Hepatocyte (in vitro differentiated cells): Measurements from ENCODE around the gene ELMO3. TPM values are rescaled to one million over a fixed set of nuclear protein-coding genes. Genes with fewer than 3 reads are reported as not detected.

ENCODE experiments used
- DNase-seq: peaks from one replicate; pipeline ENCODE4 v3.0.0-alpha.2; 2016; ENCODE audit warnings: low spot score
- H2AFZ ChIP-seq: fragments of 200-600 bp; sonication (generic); 2 replicates; pipeline ENCODE4 v1.6.0; 2016; ENCODE audit warnings: antibody characterized with exemption, mild to moderate bottlenecking
- H3K27ac ChIP-seq: fragments of 200-600 bp; sonication (generic); 2 replicates; pipeline ENCODE4 v1.5.1; 2016; ENCODE audit warnings: mild to moderate bottlenecking
- H3K27me3 ChIP-seq: fragments of 200-600 bp; sonication (generic); 2 replicates; pipeline ENCODE4 v1.6.1; 2016
- H3K36me3 ChIP-seq: fragments of 200-600 bp; sonication (generic); replicated peaks from 2 replicates; pipeline ENCODE4 v1.5.1; 2016; ENCODE audit warnings: low read depth; ENCODE audit not compliant: insufficient read depth
- H3K4me1 ChIP-seq: fragments of 200-600 bp; sonication (generic); 2 replicates; pipeline ENCODE4 v1.5.1; 2016; ENCODE audit warnings: mild to moderate bottlenecking, moderate library complexity; ENCODE audit not compliant: insufficient read depth
- H3K4me2 ChIP-seq: fragments of 200-600 bp; sonication (generic); 2 replicates; pipeline ENCODE4 v1.6.0; 2016
- H3K4me3 ChIP-seq: fragments of 200-600 bp; sonication (generic); 2 replicates; pipeline ENCODE4 v1.5.1; 2016; ENCODE audit warnings: mild to moderate bottlenecking
- H3K79me2 ChIP-seq: fragments of 200-600 bp; sonication (generic); 2 replicates; pipeline ENCODE4 v1.6.0; 2017; ENCODE audit warnings: mild to moderate bottlenecking
- H3K9me2 ChIP-seq: fragments of 200-600 bp; sonication (generic); replicated peaks from 2 replicates; pipeline ENCODE4 v1.6.0; 2017; ENCODE audit warnings: mild to moderate bottlenecking; ENCODE audit not compliant: insufficient read depth
- H3K9me3 ChIP-seq: fragments of 200-600 bp; sonication (generic); 2 replicates; pipeline ENCODE4 v1.5.1; 2016; ENCODE audit warnings: low read depth, mild to moderate bottlenecking
- H4K20me1 ChIP-seq: fragments of 200-600 bp; sonication (generic); 2 replicates; pipeline ENCODE4 v1.6.0; 2016; ENCODE audit warnings: mild to moderate bottlenecking; ENCODE audit not compliant: insufficient read depth, poor library complexity, severe bottlenecking
- CTCF ChIP-seq: fragments of 200-600 bp; sonication (generic); IDR thresholded peaks from 2 replicates; pipeline ENCODE4 v1.5.1; 2016; ENCODE audit warnings: antibody characterized with exemption, mild to moderate bottlenecking; ENCODE audit not compliant: poor library complexity
- EZH2 ChIP-seq: fragments of 200-600 bp; sonication (generic); IDR thresholded peaks from 2 replicates; pipeline ENCODE4 v1.6.1; 2016; ENCODE audit warnings: antibody characterized with exemption, mild to moderate bottlenecking, borderline replicate concordance
- EZH2phosphoT487 ChIP-seq: fragments of 200-600 bp; sonication (generic); IDR thresholded peaks from one replicate; pipeline ENCODE4 v1.6.1; 2018; ENCODE audit warnings: antibody characterized with exemption, mild to moderate bottlenecking, low read depth, moderate library complexity; ENCODE audit not compliant: unreplicated experiment, severe bottlenecking
- WGBS: methylation state at CpG from one replicate; pipeline ENCODE4 v1.1.6; 2016; ENCODE audit warnings: low lambda C conversion rate; ENCODE audit errors: missing lambda C conversion rate; 5-methylcytosine and 5-hydroxymethylcytosine counted together
- polyA plus RNA-seq: library from polyadenylated mRNA; unstranded; fragments of >200 nt; fragmentation: Nextera tagmentation; extraction: Ambion mirVana; gene quantifications from 2 replicates; pipeline ENCODE4 v1.2.1, GENCODE V29; 2016
- total RNA-seq: library from RNA; depleted of rRNA; stranded (reverse); fragments of >200 nt; gene quantifications from 2 replicates; pipeline ENCODE4 v1.2.3, GENCODE V29; 2014

The ELMO3 gene
- total and polyA plus RNA-seq, 2 experiments from 2014 or later: 14.5 to 18.5 TPM

GRCh38 chr16:67186550-67186950 lies 12.4 kb upstream of the ELMO3 start:
- TF ChIP-seq EZH2 (no peak), CTCF (no peak), EZH2phosphoT487 (no peak)
- Histone ChIP-seq H3K79me2 (peaks cover 12% of the 10 kb centered on the region), H3K4me3 (no peak overlapping the region), H3K27ac (no peak overlapping the region), H3K9me3 (no peaks in the 10 kb centered on the region), H2AFZ (no peak overlapping the region), H4K20me1 (no peaks in the 10 kb centered on the region), H3K27me3 (no peaks in the 10 kb centered on the region), H3K4me1 (peaks cover 11% of the 10 kb centered on the region), H3K9me2 (no peaks in the 10 kb centered on the region), H3K4me2 (no peak overlapping the region), H3K36me3 (no peaks in the 10 kb centered on the region)
- DNase-seq: no peak
- 33% methylated on average over 5 of the region's 5 CpGs for WGBS

DNA sequence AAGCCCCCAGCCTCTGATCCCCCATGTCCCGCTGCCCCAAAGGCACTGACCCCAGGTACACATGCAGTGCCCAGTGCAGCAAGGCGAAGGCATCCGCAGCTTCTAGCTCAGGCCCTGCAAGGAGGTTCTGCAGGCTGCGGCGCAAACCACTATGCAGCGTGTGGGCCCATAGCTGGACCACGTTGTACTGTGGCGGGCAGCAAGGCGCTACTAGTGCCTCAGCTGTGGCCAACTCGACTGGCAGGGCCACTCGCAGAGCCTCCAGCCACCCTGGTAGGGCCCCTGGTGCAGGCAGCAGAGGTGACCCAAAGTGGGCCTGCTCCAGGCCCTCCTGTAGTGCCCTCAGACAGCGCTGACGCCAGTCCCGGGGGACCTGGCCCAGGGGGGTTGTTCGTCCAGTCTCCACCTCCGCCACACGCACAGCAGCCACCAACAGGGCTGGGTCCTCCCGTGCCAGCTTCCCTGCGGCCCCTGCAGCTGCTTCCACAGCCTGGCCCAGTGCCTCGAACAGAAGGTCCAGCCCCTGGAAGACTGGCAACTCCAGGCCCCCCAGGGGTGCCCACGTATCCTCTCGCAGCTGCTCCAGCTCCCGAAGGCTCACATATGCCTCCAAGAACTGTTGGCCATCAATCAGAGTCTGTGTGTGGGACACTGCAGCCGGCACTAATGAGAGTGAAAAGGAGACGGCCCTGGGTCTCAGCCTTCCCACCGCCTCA lies 11.6 kb upstream of the ELMO3 start:
- no peak for DNase-seq
- Histone ChIP-seq H3K9me2 (no peaks in the 10 kb centered on the region), H3K4me1 (peaks cover 11% of the 10 kb centered on the region), H3K4me3 (no peak overlapping the region), H3K9me3 (no peaks in the 10 kb centered on the region), H3K36me3 (no peaks in the 10 kb centered on the region), H3K4me2 (no peak overlapping the region), H3K27me3 (no peaks in the 10 kb centered on the region), H3K79me2 (peaks cover 12% of the 10 kb centered on the region), H4K20me1 (no peaks in the 10 kb centered on the region), H3K27ac (no peak overlapping the region), H2AFZ (no peak overlapping the region)
- TF ChIP-seq EZH2 (no peak), CTCF (no peak), EZH2phosphoT487 (no peak)
- 93% methylated on average over 26 of the region's 26 CpGs for WGBS

DNA sequence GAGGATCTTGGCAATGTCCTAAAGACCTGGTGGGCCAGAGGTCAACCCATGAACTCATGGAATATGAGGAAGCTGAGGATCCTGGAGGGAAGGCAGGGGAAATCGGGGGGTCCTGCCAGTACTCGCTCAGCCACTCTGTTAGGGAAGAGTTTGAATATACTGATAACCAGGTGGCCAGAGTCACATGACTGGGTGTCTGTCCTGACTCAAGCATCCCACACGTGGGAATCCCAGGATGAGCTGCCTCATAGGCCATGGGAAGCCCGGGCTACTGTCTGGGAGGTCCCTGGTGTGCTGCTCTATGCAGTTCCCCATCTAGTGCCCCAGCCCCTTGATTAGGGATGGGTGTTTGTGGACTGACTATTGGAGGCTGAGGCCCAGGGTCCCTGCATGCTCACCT lies 10.6 kb upstream of the ELMO3 start:
- Histone ChIP-seq H3K4me1 (peaks cover 13% of the 10 kb centered on the region), H3K79me2 (peaks cover 13% of the 10 kb centered on the region), H2AFZ (no peak overlapping the region), H3K27ac (no peak overlapping the region), H3K36me3 (no peaks in the 10 kb centered on the region), H3K4me2 (no peak overlapping the region), H4K20me1 (no peaks in the 10 kb centered on the region), H3K4me3 (no peak overlapping the region), H3K9me3 (no peaks in the 10 kb centered on the region), H3K27me3 (no peaks in the 10 kb centered on the region), H3K9me2 (no peaks in the 10 kb centered on the region)
- 71% methylated on average over 4 of the region's 4 CpGs for WGBS
- no peak for DNase-seq
- TF ChIP-seq EZH2 (no peak), CTCF (no peak), EZH2phosphoT487 (no peak)
